ENCODE results near the gene NFX1.

GRCh38 chr9:33311953-33312352 is 21.6 kb downstream of the NFX1 start:
- TF ChIP-seq POLR2A (IDR thresholded peaks at IDR 0.05), result no peak
- TF ChIP-seq CTCF (IDR thresholded peaks at IDR 0.05), result no peak
